Retina (tissue), 1 donor: ENCODE data around the gene COBL.

Source experiments
- DNase-seq: peaks from one replicate; pipeline ENCODE4 v3.0.0-alpha.2; 2016

The COBL gene

DNA sequence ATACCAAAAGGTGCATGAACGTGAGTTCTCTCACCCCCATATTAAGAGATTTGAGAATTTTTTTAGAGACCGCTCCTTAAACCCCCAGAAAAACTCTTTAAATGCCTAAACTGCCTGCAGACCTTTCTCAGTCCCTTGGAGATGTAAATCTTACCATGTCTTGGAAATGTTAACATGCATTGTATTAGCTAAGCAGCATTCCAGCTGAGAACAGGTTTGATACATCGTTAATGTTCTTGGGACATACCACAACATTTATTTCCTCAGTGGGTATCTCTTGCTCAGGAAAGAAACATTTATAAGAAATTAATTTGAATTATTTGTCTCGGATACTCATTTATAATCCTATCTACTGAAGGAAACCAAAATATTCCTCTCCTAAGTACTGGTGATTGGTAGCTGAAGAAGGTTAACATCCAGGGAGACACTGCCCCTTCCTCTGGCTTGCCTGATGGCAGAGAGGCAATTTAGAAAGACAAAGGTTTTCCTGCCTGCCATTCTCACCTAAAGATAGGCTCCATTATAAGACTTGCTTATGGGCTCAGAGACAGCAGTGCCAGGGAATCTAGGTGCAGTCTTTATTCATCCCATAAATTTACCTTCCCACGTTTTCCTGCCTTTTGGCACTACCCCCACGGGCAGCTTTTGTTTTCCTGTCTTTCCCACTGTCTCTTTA lies 141.2 kb downstream of the COBL start:
- no peak for DNase-seq

DNA sequence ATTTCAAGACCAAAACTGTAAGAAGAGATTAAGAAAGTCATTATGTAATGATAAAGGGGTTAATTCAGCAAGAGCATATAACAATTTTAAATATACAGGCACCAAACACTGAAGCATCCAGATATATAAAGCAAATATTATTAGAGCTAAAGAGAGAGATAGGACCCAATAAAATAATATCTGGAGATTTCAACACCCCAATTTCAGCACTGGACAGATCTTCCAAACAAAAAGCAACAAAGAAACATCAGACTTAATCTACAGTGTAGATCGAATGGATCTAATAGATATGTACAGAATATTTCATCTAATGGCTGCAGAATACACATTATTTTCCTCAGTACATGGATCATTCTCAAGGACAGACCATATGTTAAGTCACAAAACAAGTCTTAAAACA lies 151.3 kb downstream of the COBL start:
- DNase-seq, result no peak

DNA sequence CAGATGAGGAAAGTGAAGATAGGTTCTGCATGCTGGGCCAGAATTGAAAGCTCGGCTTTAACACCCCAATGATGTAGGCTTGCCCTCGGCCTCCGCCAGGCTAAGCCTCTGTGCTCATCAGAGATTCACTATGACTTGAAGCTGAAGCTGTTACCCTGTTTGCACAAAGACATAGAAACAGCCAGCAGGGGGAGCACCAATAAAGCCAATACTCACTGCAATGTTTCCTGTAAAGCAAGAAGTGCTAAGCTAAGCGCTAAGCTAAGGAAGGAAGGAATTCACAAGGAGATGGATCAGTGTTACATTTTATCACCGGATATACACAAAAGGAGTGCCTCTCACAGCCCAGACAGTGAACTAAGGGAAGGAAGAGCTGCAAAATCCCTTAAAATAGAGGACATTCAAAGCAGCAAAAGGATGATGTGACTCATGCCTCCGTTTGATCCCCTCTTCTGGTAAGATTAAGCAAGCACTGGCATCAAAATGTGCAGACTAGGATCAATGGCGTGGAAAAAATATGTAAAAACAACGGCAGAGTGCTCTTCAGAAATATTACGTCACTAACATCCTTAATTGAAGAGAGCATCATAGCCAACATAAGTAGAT lies 153.8 kb downstream of the COBL start:
- DNase-seq, result peak; percentile 80

DNA sequence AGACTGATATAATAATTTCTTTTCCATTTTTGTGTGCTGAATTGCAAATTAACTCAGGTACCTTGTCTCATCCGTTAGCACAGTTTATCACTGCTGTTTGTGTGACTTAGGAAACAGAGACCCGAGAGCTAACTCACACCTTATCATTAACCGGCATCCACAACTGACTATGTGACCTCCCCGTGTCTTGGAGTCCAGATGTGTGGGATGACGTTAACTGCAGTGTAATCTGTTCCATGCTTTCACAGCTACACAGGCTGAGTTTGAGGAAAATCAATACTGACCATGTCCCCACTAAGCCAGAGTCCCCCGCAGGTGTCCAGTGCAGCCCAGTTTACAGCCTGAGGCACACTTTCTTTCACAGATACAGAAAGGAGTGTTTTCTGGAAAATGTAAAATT lies 154.7 kb downstream of the COBL start:
- no peak for DNase-seq

DNA sequence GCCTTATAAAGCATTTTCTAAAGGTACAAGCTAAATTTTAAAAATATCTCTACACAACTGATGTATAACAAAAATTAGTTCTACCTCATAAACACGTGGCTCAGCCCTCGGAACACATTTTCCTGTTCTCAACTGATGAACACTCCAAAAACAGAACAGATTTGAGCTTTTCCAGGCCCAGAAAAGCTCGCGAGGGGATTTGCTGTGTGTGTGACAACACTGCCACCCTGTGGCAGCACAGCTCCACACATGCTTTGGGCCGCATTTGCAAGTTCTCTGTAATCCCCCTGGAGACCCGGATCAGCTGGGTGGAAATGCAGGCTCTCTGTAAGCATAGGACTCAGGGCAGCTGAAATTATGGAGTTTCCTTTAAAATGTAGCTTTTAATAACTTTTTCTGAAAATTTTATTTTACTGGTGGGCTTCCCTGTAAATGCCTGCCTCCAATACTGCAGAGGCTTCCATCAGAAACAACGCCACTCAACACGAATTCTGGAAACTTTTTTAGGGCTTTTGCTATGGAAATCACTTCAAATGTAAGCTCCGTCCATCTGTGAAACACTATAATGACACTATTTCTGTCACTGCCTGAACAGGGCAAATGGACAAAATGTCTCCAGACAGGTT lies 155.5 kb downstream of the COBL start:
- DNase-seq, result peak; percentile 87

DNA sequence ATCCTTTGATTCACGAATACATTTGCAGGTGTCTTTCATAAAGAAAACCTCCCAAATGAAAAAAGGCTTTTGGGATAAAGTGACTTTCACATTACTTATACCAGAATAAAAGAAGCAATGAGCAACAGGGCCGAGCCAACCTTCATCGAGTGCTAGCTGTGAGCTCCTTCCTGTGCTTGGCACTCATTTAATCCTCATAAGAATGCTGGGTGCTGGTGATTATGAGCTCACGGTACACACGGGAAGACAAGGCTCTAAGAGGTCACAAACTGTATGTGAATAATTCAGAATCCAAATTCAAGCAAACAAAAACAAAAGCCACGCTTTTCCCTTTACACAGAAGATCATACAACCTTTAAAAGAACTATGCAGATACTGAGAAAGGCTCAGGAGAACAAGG lies 156.2 kb downstream of the COBL start:
- no peak for DNase-seq

DNA sequence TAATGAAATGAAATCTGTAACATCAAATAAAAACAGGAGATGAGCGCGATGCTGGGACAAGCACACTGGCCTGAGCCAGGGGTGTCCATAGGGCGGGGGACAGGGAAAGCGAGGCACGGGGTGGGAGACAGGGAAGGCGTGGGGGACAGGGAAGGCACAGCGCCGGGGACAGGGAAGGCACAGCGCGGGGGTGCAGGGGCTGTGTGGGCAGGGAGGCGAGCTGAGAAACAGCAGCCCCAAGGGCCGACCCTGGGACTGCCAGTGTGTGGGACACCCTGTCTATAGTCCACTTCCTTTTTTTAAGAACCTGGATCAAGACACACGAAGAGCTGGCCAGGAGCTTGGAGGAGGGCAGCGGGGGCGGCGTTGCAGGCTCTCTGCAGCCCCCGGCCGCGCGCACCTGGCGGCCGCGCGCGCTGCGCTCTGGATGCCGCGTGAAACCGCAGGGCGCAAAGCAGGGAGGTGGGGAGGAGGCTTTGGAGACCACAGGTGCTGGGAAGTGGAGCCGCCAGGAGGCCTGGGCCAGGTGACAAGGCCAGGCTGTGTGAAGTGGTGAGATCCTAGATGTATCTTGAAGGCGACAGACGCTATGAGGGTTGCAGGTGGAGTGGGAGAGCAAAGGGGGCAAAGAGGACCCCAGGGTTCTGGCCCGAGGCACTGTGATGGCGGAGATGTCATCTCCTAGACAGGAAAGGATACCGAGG lies 157.7 kb downstream of the COBL start:
- no peak for DNase-seq

DNA sequence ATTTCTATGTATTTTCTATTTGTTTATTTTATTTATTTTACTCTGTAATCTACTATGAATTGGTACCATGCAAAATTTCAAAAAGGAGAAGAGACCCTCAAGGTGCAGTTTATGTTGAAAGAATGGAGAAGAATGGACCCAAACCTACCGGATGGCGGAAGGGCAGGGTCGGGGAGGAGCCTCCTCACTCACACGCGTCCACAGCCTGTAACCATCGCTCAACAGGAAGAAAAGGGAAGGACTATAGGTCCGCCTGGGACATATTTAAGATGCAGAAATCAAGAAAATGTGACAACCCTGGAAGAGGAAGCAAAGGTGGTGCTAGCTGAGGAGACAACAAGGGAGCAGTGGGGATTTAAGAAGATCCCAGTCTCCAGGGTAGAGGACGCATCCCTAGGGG lies 158.4 kb downstream of the COBL start:
- no peak for DNase-seq

DNA sequence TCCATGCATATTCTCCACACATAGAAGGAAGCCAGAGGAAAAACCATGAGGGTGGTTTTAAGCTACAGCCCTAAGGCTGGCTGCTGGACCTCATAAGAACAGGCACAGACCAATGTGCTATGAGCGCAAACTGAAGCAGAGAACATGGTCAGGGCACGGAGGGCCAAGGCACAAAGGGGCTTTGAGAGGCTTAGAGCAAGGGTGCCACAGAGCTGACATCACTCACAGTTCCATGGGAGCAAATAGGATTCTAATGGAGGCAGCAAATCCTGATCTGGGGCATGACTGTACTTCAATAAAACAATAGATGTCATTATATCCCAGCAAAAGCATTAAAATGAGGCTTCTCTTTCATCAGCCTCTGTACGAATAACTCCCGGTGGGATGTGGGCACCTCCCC lies 162.4 kb downstream of the COBL start:
- no peak for DNase-seq

DNA sequence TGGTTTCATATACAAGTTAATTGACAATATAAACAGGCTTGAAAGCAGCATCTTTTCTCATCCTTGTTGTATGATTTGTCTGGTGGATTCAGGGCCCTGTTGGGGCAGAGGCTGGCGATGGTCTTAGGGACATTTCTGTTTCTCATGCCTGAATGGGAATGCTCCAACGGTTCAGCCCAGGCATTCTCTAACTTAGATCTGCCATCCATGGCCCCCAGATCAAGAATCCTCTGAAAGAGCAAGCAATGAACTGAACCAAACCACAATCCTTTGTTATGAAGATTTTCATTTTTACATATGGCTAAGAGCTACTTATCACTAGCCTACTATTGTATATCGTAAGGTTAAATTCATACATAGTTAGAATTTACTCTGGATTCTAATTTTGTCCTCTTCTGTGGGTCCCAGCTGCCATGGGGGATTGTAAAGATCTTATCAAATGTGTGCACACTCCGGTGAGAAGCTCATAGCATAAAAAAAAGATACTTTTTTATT lies 163.9 kb downstream of the COBL start:
- DNase-seq, result no peak

DNA sequence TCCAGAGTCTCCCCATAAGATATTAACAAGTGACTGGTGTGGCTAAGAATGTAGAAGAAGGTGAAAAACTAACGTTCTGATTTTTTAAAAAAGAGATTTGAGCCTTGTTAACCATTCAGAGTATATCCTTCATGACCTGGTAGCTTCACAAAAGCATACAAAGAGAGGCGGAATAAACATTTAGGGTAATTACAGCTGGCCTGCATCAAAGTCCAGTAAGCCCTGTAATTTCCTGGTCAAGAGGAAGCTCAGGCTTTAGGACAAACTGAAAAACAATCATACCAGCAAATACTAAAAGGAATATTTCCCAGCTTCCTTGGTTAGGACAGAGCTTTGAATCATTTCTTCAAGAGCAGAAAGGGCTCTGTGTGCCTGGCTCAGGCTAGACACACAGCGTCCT lies 165.2 kb downstream of the COBL start:
- no peak for DNase-seq

DNA sequence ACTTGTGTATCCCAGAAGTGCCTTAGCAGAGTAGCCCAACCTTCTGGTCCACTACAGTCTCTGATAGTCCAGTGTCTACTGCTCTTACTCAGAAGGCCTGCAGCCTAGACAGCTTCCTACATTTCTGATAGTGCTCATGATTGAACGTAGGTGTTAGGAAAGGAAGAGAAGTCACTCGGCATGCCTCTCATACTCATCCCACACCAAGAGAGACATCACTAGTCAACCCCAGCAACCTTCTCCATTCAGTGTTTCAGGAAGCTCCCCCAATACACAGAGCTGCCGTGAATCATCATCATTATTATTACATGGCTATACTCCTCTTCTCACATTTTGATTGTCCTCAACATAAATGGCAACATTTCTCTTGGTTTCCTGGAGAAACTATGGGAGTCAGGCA lies 166.4 kb downstream of the COBL start:
- DNase-seq, result no peak

DNA sequence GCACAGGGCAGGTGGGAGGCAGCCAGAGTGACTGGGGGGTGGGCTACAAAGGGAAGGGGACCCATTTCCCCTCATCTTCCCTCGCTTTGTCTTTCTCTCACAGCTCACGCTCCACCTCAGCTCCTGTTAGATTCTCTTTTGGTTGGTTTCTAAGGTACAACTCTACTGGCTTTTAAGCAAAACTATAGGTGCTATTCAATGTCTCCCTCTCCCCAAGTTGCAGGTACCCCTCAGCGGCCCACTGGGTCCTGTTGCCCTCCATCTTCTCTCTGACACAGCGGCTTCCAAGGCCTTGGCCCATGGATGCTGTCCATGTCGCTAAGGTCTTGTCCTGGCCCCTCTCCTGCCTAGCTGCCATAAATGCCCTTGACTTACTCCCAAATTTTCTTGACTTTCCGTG lies 168.4 kb downstream of the COBL start:
- no peak for DNase-seq

DNA sequence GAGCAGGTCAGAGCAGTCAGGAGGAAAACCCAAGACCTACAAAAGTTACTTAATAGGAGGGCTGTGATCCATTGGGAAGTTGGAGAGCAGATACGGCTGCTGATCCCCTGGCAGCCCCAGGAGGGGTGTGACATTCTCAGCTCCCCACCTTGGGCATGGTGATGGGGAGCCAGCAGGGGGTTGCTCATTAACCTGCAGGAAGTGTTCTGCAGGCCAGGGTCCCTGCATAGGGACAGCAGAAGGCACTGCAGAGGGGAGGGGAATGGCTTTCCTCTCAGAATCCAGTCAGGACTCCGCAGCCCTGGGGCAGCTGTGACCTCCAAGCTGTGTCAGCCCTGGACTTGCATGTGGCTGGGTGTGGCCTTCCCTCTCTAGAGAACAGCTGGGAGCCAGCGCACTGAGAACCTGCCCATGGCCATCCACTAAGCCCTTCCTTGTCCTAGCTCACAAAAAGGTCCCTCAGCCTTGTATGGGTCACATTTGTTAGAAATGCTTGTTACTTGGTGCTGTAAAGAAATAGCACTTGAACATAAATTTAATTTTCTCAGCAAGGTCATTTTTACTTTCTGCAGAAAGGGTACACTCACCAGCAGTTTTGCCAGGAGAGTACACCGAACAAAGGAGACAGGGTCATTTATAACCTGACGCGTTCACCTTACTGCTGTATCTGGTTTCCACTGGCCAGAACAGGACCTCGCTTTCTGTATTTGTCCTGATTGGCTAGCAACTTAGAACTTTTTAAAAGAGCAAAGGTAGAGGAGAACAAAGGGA lies 169.6 kb downstream of the COBL start:
- DNase-seq, result no peak

DNA sequence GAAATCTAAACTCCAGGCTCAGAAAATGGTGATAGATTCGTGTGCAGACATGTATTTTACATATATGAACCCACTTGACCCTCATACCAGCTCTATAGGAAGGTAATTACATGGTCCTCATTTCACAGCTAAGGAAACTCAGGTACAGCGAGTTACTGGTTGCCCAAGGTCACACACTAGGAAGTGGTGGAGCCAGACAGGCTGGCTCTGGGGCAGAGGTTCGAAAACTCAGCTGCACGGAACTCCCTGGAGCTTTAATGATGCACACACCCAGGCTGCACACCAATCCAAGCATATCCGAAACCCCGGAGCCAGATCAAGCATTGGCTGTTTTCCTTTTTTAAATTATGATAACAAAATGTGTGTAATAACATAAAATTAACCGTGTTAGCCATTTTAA lies 172.4 kb downstream of the COBL start:
- DNase-seq, result no peak

DNA sequence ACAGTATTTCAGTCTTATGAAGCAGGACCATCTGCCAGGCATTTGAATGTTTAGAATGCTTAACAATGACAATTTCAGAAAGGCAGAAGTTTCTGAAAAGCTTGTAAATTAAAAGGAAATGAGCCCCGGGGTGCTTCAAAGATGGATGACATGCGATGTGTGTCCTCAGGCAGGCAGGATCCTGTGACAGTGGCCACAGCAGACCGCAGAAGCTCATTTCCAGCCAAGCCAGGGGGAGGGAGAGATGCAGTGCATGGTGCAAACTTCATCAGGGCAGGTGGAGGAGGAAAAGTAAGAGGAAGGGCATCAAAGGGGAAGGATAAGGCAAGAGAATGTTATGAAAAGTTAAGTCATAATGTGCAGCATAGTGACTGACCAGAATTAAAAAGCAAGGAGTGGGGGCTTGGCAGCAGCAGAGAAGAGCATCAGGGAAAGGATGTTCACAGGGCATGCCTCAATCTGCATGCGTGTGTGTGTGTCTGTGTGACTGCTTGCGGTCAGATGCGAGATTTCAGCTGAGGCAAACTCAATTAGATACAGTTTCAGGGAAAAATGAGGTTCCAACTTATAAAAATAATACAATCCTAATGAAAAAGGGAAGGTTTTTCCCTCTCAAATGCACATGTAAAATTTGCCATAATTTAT lies 173.7 kb downstream of the COBL start:
- no peak for DNase-seq

DNA sequence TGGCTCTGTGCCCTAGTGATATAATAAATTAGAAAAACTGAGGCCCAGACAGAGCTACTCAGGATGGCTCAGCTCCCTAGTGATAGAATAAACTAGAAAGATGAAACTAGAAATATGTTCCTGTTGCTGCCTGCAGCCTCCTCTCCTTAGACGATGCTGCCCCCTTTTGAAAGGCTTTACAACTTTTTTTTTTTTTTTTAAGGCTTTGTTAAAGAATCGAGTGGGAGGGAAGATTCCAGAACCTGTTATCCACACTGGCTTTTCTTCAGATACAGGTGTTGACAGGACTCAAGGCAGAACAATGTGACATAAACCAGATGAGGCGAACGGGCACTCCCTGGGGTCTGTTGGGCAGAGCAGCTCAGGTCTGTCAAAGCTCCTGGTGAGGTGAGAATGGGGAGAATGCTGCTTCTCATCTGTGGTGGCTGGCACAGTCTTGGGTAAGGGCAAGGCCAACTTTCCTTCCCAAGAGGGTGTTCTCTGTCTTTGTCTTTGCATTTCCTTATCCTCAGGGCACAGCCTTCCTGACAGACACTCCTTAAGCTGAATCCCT lies 175.1 kb downstream of the COBL start:
- DNase-seq, result peak; percentile 65

DNA sequence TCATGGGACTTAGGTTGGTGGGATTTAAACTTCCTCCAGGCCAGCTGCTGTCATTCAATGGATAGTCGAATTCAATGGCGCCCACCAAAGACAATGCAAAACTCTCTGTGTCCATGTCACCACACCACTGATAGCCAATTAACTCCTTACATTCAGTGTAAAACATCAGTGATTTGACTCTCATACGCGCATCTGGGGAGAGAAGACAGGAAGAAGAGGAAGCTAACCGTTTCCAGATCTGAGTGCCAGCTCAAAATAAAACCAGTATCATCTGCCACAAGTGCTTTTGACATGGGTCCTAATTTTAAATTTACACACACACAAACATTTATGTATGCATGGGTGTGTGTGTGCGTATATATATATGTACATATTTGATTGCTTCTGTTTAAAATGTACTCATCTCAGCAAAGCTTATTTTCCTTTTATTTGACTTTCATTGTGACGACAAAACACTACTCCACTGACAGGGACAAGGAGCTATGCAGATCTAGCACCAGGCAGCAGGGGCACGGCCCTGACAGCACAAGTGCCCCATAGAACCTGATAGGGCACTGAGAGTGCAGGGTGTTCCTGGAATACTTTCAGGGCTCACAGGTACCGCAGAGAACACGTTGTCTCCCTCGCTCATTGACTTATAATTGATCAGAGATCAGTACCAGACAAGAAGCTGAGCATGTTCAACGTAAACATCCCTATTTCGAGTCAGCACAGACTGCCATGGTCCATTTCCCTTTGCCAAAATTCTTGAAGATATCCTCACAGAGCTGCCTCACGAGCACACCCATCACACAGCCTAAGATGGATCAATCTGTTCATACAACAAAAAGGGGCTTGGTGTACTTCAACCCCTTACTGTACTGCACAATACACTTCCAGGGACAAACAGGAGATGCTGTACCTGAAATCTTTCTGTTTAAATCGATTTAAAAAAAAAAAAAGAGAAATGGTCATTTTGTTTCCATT lies 176.1 kb downstream of the COBL start:
- no peak for DNase-seq

DNA sequence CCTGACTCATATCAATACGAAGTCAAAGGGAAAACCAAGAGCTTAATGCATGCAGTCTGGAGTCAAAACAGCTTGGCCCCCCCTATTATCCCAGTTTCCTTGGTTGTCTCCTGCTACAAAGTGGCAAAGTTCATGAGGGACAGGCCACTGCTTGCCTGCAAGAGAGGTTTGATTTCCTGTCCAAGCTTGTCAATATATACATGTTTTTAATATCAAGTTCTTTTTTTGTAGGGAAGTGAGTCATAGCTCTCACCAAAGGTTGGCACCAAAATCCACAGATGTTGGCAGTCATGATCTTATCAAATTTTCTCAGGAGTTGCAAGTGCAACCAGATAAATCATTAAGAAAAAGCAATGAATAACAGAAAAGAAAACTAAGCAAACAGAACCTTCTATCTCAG lies 176.8 kb downstream of the COBL start:
- no peak for DNase-seq

DNA sequence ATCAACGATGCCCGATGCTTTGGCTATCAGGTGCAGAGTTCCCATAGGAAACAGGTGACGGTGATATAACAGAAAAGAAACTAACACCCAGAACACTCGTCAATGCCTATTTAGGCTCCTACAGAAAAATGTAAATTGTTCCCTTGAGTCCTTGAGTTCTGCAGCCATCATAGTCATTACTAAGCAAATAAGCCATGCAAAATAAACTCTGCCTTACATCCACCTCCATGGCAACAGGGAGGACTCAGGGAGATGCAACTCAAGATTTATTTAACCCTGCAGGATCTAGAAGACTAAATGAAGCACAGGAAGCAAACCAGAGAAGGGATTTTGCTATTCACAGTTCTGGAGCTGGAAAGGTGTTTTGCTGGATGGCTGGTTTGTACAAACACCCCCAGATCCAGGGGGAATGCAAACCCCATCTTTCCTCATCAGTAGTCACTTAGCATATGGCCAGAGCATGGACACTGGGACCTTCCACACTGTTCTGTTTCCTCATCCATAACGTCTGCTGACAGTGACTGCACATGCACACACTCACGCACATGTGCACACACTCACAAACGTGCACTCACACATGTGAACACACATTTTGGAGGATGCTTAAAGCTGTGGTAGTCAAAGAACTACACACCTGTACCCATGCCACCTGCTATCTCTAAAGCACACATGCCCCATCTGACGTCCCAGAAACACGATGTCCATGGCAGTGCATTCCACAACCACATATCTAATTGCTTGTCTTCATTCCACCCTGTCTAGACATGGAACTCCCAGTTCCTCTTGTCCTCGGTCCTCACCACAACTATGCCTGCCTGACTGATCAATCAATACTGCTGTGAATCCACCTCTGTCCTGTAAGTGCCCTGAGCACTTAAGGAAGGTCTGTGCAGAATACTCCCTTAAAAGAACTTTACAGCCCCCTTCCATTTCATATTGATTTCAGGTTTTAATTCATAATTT lies 178.2 kb downstream of the COBL start:
- DNase-seq, result no peak
